HG03575 (cell line): Measurements from ENCODE around the gene TRERF1.
"Not testable (repeated sequence)": the region's sequence is repeated elsewhere in the genome, so short reads cannot be mapped to it uniquely, and the experiment has no call there.

Experiments used
- ATAC-seq: cut with Tn5 transposase; IDR thresholded peaks from one replicate; pipeline ENCODE4 v1.9.1; 2021; ENCODE audit not compliant: unreplicated experiment, insufficient number of reproducible peaks, low FRiP score; ENCODE audit errors: extremely low read depth

Gene TRERF1

DNA sequence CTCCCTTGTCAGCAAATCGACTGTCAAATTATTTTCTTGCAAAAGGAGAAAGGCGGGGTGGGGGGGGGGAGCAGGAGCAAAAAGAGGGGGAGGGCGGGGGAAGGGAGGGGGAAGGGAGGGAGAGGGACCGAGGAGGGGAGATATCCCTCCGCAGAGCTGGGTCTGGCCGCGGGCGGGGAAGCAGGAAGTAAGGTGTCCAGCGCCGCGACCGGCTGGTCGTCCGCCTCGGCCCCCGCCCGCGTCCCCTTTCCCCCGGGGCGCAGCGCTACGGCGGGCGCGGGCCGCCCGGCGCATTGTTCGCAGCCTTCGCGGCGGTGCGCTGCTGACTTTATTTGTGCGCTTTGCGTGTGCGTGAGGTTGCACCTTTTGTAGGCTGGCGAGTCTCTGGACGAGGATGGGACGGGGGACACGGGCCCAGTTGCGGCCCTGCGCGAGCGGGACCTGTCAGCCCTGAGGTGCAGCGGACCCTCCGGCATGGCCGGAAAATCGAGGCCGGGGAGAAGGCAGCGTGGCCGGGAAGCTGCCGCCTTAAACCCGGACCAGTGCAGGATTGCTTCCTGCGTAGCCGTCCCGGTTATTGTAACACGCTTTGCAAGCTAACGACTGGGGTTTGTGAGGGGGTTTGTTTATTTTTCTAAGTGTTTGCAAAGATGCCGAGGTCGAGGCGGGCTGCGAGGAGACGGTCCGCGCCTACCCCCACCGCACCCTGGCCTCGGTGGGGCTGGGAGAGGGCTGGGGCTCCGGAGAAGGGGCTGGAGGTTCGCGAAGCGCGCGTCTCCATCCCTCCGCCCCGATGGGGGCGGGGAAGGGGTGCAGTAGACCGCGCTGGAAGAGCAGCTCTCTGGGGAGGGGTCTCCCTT, 675 bp upstream of the TRERF1 start:
- no peak for ATAC-seq

DNA sequence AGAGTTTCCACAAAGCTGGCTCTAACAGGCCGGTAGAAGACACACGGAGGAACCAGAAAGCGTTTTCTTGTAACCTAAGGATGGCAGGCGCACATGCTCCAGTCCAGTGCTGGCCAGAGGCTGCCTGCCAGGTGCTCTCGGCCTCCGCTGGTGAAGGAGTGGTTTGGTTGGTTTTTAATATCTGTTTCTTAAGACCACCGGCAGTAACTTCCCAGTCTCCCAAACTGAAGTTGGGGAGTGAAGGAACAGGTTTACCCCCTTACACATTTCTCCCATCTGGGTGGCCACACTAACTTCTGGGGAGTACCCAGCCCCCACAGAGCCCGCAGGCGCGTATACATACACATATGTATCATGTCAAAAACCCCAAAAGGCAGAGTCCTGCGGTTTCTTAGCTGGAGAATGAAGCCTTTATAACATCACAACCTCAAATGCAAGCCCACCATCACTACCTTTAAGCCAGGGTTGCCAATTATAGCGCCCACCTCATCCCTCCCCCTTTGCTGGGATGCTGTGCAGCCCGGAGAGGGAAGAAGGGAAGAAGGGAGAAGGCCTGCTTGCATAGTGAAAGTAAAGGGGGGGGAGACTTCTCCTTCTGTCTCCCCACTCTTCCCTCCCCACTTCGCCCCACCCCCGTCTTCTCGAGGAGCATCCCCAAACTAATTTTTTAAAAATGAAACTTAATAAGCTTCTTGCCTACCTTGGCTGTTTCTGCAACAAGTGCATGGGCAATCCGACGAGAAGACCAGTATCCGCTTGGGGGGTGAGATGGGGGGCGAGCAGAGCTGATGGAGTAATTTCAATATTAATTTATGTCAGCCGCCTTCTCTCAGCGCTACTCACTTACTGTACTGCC, 1.0 kb downstream of the TRERF1 start:
- no peak for ATAC-seq

DNA sequence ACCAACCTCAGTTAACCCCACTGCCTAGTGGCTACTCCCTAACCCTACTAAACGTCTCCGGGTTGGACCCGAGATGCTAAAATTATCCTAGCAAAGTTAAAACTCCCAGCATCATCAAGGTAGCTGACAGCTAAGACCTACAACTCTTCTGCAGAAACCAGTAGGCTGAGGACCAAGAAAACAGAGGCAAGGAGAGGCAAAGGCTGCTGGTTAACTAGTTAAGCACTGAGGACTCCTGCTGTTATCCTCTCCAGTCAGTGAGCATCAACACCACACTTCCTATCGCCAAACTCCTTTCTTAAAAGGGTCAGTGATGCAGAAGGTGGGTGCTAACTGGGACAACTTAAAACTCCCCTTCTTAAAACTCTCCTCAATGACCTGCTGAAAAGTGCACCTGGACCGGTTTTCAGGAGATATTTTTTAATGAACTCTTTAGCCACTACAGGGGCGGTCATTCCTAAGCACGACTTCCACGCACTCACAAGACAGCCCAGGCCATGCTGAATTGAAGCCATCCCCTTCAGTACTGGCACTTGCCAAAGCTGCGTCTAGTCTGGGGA, 1.7 kb downstream of the TRERF1 start:
- no peak for ATAC-seq

DNA sequence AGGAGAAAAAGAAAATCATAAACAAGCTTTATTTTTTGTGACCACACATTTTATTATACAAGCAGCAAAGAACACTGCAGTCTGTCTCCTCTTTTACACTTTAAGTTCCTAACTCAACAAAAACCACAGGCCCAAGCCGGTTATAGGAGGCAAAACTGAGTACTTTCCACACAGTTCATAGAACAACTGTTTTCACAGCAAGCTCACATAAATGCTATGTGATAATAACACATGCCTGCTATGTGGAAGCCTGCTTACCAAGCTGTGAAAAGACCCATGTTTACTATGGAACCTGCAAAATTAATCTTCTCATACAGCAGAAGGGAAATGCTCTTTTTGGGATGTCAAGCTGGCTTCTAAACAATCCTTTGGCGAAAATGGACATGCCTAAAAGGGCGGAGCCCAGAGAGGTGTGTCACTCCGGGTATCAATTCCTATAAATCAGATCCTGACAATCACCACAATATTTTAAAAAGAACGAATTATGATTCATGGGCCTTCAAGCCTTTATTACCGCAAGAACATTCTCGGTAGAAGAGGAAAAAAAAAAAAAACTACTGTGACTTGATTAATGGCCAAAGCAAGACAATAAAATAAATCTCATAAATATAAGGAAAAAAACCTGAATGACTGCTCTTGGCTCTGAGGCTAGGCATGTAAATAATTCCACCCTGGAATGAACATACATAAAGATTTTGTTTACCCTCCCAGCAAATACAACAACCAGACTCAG, 2.6 kb downstream of the TRERF1 start:
- no peak for ATAC-seq

DNA sequence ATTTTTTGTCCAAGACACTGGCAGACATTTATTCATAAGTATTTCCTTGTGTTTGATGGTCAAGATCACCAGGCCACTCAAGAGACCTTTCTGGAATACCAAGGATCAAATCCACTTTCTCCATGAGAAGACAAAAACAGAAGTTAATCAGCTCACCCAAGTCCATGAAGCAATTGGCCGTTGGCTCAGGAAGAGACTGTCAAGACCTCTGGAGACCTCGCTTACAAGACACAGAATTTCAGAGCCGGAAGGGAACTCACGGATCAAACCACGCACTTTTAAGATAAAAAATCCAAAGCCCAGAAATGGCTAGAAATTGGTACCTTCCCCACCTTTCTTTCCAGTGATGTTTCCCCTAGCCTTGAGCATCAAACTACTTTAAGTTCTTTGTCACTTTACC, 3.3 kb downstream of the TRERF1 start:
- no peak for ATAC-seq

DNA sequence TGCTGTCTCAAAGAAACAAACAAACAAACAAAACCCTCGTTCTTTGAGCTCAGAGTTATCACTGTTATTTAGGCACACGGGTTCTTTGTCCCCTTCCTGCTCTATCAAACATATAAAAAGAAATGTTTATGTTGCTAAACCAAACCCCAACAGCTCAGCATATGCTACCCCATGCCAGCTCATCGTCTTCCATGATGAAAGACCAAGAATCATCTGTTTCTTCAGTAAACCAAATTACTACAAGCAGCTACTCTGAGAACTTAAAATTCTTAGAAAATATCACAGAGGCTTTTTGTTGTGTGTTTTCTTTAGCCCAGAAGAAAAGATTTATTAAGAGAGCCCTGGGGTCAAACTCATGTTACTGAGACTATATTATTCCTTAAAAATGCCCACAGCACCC, 4.7 kb downstream of the TRERF1 start:
- no peak for ATAC-seq

DNA sequence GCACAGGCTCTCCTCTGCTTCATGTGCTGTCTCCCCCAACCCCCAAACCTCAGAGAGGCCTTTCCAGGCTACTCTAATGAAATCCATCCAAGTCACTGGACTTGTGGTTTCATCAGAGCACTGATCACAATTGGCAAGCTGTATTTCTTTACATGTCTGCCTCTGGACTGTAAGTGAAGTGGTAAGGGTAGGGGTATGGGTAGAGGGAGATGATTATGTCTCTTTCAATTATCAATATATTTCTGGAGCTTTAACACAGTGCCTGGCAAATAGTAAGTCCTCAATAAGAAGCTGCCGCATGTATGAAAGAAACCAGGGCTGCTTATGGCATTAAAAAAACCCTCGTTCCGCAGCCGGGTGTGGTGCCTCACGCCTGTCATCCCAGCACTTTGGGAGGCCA, 5.4 kb downstream of the TRERF1 start:
- no peak for ATAC-seq

DNA sequence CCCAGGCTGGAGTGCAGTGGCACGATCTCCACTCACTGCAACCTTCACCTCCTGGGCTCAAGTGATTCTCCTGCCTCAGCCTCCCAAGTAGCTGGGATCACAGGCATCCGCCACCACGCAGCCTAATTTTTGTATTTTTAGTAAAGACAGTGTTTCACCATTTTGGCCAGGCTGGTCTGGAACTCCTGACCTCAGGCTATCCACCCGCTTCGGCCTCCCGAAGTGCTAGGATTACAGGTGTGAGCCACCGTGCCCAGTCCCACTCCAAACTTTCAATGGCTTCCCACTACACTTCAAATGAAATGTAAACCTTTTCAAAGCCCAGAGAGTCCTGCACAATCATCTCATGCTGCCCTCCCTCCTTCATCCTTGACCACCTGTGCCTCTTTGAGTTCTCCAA, 5.8 kb downstream of the TRERF1 start:
- ATAC-seq, result not testable (repeated sequence)

DNA sequence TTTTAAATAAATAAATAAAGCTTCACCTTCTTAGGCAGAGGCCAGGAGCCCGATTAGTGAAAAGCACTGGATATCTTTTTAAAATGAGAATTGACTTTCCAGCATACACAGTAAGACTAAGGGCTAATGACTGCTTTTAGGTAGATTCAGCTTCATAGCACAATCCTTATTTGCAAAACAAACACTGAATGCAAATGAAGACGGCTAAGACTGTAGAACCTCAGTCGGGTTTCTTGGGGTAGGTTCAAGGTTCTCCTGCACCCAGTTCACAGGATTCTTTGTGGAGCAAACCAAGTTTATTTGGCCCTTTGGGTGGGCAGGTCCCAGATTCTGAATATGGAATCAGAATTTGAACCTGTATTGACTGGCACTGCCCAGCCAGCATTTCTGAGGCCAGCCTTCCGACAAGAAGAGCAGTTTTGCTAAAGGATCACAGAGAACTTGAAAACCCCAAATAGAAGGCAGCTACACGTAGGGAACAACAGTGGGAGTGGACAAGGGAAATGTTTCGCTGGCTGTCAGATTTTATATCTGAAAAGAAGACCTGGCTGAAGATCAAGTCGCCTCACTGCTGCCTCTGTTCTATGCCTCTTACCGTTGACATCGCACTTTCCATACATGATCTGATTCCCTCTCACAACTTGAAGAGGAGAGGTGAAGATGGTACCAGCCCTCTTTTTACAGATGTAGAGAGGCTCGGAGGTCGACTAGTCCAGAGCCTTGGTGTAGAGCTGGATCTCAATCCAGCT, 8.2 kb downstream of the TRERF1 start:
- no peak for ATAC-seq

DNA sequence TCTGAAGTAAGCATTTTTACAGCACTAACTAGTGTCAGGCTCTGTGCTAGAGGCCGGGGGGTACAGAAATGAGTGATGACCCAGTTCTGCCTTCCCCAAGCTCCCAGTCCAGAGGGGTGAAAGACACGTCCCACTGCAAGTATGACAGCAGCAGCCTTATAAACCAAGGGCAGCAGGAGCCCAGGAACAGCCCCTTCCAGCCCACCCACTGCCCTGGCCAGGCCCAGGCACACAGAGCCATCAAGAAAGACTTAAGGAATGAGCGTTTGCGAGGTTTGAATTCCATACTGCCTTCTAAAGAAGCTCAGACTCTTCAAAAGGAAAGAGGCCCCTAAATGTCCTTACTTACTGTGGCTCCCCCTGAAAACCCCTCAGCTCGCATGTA, 10.0 kb downstream of the TRERF1 start:
- no peak for ATAC-seq

DNA sequence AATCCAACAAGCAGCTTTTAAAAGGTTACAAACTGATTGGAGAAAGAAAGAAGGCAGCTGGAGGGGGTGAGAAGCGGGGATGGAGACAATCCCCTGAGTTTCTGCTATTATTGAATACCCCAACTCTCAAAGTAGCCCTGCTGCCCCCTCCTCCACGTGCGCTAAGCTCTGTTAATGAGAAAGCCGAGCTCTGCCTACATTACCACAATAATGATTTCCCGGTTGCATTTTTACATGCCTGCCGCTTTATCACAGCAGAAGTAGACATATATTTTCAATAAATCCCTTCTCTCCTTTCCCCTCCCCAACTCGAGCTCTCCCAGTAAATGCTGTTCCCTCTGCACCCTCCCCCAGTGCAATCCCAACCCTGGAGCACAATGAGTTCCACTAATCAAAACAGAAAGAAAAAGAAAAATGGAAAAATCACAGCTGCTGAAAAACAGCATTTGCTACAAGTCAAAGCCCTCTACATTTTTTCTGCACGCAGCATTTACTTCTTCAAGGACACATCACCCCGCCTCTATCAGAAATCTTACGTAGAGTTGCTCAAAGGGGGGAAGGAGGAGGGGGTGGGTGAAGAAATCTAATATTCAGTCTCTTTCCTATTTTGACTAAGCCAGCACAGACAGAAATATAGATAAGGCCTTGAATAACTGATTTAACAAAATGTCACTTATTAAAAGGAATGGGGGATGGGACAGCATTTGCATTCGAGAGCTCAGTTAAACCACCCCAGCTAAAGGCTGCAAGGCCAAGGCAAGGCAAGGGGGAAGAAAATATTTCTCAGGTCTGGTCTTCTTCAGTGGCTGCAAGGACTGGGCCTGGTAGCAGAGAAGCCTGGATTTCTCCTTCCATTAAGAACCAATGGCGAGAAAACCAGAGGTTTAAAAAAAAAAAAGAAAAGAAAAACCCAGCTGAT, 10.7 kb downstream of the TRERF1 start:
- ATAC-seq, result no peak

DNA sequence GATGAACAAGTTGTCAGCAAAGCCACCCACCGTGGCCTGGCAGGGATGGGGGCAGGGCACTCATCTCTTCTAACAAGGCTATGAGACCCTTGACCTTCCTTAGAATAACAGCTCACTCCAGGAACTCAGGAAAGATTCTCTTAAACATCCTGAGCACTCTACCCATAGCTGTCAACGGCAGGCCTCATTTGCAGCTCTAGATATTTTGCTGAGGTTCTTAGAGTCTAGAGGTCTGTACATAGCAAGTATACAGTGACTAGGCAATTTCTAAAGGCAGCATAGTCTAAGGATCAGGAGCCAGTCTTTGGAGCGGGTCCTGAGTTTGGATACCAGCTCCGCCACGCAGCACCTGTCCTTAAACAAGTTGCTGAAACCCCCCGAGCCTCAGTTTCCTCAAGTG, 11.7 kb downstream of the TRERF1 start:
- no peak for ATAC-seq

DNA sequence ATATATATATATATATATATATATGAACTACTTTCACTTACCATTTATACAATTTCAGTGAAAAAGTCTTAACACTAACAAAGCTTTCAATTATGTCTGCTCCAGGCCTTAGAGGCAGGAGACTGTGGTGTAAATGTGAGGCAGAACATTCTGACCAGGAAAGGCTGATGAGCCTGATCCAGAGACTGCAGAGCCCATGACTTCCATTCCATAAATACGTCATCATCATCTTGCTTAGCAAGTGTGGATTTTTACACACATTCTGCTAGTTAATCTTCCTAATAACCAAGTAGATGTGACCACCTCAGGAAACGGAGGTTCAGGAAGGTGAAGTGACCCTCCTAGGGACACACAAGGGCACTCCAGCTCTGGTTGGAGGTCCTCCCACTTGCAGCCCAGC, 14.9 kb downstream of the TRERF1 start:
- ATAC-seq, result no peak

DNA sequence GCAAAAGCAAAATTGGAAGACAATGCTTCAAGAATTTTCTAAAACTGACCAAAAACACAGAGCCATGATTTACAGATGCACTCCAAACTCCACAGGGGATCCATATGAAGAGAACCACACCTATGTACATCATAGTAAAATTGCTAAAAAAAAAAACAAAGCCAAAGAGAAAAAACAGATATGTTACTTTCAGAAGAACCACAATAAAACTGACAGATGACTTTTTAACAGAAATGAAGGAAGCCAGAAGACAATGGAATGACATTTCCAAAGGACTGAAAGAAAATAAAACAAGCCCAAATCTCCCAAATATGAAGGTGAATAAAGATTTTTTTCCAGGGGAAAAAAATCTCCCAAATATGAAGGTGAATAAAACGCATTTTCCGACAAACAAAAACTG, 17.5 kb downstream of the TRERF1 start:
- ATAC-seq, result no peak

DNA sequence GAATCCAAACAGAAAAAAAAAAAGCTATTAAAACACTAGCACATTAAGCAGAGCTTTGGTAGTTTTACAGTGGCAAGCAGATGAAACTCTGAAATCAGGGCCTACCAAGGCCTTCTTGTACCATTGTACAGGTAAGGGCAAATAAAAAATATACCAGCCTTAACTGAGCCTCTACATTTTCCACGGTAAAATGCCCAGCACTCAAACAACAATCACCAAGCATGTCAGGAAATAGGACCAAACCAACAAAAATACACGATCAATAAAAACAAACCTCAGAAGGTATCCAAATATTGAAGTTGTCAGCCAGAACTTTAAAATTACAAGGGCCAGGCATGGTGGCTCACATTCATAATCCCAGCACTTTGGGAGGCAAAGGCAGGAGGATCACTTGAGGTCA, 18.3 kb downstream of the TRERF1 start:
- ATAC-seq, result no peak

DNA sequence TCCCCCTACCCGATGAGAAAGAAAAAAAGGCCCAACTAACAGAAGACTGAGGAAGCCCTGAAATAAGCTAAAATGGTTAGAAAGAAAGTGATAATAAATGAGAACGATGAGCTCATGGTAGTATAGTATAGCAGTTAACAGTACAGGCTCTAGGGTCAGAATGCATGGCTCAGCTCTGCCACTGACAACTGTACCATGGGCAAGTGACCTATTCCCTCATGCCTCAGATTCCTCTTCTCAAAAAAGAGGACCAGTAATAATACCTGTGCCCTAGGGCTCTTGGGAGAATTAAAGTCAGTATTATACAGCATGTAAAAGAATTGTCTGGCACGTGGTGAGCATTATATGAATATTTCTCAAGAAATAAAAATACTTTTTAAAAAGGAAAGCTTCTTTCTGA, 19.8 kb downstream of the TRERF1 start:
- no peak for ATAC-seq

DNA sequence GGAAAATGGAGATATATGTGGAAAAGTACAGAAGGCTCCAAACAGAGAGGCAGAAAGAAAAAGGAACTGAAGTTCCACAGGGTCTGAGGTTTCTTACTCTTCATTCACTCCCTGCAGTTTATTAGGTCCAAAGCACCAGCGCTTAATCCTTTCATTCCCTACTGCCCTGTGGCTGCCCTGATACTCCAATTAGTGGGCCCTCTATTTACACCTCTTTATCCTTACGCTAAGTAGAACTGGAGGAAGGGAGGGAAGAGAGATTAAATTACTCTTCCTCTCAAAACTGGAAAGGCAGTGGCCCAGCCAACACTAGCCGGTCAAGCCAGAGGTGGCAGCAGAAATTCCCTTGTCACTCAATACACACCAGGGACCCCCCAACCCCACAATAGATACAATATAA, 20.4 kb downstream of the TRERF1 start:
- ATAC-seq, result no peak

DNA sequence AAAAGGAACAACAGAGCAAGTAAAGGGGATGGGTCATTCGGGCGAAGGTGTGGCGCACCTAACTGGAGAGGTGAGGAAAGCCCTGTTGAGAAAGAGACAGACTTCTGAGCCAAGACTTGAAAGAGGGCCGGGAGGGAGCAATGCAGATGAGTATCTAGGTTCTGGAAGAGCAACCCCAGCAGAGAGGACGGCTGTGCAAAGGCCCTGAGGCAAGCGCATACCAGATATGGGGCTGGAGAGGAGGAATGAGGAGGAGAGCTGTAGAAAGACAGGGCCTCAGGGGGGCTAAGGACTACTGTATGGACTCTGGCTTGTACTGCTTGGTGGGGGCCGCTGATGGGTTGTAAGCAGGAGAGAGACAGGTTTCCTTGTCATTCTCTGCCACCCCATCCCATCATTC, 21.9 kb downstream of the TRERF1 start:
- ATAC-seq, result no peak
